ENCODE measurements around the gene STYX. TPM values are rescaled to one million over a fixed set of nuclear protein-coding genes. Genes with fewer than 3 reads are reported as not detected.

STYX gene
- total and polyA plus RNA-seq, 10 of the 15 experiments (the other 5 are each of a cell fraction or from before 2014, with no cell fraction given), result 5.0 to 15.3 (median 9.5) TPM

GRCh38 chr14:52801014-52801712, 71.2 kb downstream of the STYX start:
- Histone ChIP-seq H3K4me1 (ENCODE audit: control insufficient read depth, insufficient read depth, low read length) (no peaks in the 10 kb centered on the region), H3K36me3 (ENCODE audit: control insufficient read depth in 2 of 2, insufficient read depth in 2 of 2, low read length in 1 of 2) (no peaks in the 10 kb centered on the region), H3K79me2 (ENCODE audit: control insufficient read depth, insufficient read depth, low read length) (no peaks in the 10 kb centered on the region), H4K20me1 (ENCODE audit: control insufficient read depth, insufficient read depth) (no peaks in the 10 kb centered on the region), H3K9ac (ENCODE audit: control insufficient read depth, insufficient read depth, low read length) (no peak overlapping the region), H2AFZ (ENCODE audit: control insufficient read depth, low read depth, low read length) (no peak overlapping the region), H3K9me3 (replicated peaks; ENCODE audit: control insufficient read depth, insufficient read depth, low read length) (0 out of 3 replicates have a peak, but pooled peaks cover 2% of the 10 kb centered on the region), H3K27ac (ENCODE audit: control insufficient read depth, insufficient read depth) (no peak overlapping the region), H3K4me3 (no peak overlapping the region), H3K4me2 (ENCODE audit: control insufficient read depth, insufficient read depth) (no peak overlapping the region), H3K27me3 (replicated peaks in 1 of 2; ENCODE audit: control insufficient read depth in 2 of 2, insufficient read depth in 2 of 2, low read length in 1 of 2) (no peaks in the 10 kb centered on the region)
- no peak for DNase-seq (ENCODE audit: low read depth, low spot score)
- peak; percentile 46 for ATAC-seq
- no TSS peak for BruUV-seq (replicated peaks)
- in situ Hi-C loops (cut with MboI) (no loop called here), intact Hi-C loops (cut with micrococcal nuclease; ENCODE audit: unreplicated experiment) (no loop called here)
- 80% methylated on average over 5 of the region's 5 CpGs for WGBS (ENCODE audit: insufficient coverage, insufficient replicate concordance, low lambda C conversion rate, missing lambda C conversion rate)
- SMC1A ChIA-PET (ENCODE audit: uncharacterized antibody, unreplicated experiment), result interaction anchor here (1.2 kb wide), 1 partner anchor 14 kb away, joined by 4 read pairs; no protein-coding TSS in a partner anchor
- POLR2A ChIA-PET, result no interaction called here
- CTCF ChIA-PET, result interaction anchor here (0.9 to 1.6 kb wide), 2 partner anchors 254 to 504 kb away, joined by 3 to 5 read pairs; no protein-coding TSS in a partner anchor
- no peak for TF ChIP-seq BHLHE40 (IDR thresholded peaks at IDR 0.05; ENCODE audit: borderline replicate concordance in 1 of 2, low read depth in 2 of 2, low read length in 1 of 2)
- TF ChIP-seq PRDM15 (CRISPR knock-in tag; IDR thresholded peaks at IDR 0.05), result no peak
- no peak for TF ChIP-seq ZNF274 (IDR thresholded peaks at IDR 0.05; ENCODE audit: insufficient read depth, insufficient read length)
- TF ChIP-seq PKNOX1 (IDR thresholded peaks at IDR 0.05), result no peak
- TF ChIP-seq SP1 (IDR thresholded peaks at IDR 0.05; ENCODE audit: low read depth, low read length), result no peak
- TF ChIP-seq TARDBP (IDR thresholded peaks at IDR 0.05; ENCODE audit: borderline replicate concordance), result no peak
- TF ChIP-seq DPF2 (IDR thresholded peaks at IDR 0.05), result no peak
- no peak for TF ChIP-seq IKZF2 (IDR thresholded peaks at IDR 0.05)
- no peak for TF ChIP-seq HDAC2 (IDR thresholded peaks at IDR 0.05)
- no peak for TF ChIP-seq FOS (IDR thresholded peaks at IDR 0.05; ENCODE audit: borderline replicate concordance, extremely low read depth, insufficient read length)
- TF ChIP-seq SUPT20H (IDR thresholded peaks at IDR 0.05; ENCODE audit: borderline replicate concordance, control insufficient read depth, low read depth, low read length), result no peak
- TF ChIP-seq ZNF622 (IDR thresholded peaks at IDR 0.05), result no peak
- TF ChIP-seq ZNF24 (IDR thresholded peaks at IDR 0.05), result no peak
- FAIRE-seq, result no peak
- RAD21 ChIA-PET (ENCODE audit: unreplicated experiment), result no interaction called here

Data from GM12878 (cell line).